Esophagus squamous epithelium (tissue), 4 donors: ENCODE results near the gene KRT1.

Experiments used
- POLR2A ChIP-seq, 4 donors: fragments of 450-650 bp; IDR thresholded peaks; one replicate each; pipeline ENCODE4 v1.6.1; 2017; ENCODE audit warnings: antibody characterized with exemption in 4 of 4, mild to moderate bottlenecking in 4 of 4, moderate library complexity in 3 of 4
- TF ChIP-seq, protein P1 (sequence below), 6 experiments: fragments of 450-650 bp in 4 of 6; fragments of 200-600 bp in 2 of 6; sonication (generic) in 2 of 6; IDR thresholded peaks; one replicate each; pipeline ENCODE4 v1.5.1; 2016 to 2019; ENCODE audit warnings: antibody characterized with exemption in 6 of 6, mild to moderate bottlenecking in 4 of 6, moderate library complexity in 4 of 6

DNA sequence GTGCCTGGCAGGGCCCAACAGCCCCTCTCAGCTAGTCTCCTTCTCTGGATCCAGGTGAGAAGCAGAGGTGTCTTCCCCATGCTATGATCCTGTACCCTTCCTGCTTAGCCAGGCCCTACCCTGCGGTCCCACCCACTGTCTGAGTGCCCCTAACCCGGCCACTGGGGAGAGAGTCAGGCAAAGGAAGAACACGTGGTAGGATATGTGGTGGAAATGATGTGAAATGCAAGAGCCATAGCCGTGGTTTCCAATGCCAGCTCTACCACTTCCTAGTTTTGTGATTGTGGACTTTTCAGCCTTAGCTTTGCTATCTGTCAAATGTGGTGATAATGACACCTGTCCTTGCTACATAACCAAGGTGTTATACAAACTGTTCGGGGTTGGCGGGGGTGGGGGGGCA, 44.0 kb downstream of the KRT1 start:
- TF ChIP-seq, protein P1, sequence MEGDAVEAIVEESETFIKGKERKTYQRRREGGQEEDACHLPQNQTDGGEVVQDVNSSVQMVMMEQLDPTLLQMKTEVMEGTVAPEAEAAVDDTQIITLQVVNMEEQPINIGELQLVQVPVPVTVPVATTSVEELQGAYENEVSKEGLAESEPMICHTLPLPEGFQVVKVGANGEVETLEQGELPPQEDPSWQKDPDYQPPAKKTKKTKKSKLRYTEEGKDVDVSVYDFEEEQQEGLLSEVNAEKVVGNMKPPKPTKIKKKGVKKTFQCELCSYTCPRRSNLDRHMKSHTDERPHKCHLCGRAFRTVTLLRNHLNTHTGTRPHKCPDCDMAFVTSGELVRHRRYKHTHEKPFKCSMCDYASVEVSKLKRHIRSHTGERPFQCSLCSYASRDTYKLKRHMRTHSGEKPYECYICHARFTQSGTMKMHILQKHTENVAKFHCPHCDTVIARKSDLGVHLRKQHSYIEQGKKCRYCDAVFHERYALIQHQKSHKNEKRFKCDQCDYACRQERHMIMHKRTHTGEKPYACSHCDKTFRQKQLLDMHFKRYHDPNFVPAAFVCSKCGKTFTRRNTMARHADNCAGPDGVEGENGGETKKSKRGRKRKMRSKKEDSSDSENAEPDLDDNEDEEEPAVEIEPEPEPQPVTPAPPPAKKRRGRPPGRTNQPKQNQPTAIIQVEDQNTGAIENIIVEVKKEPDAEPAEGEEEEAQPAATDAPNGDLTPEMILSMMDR (IDR thresholded peaks at IDR 0.05), result no peak
- TF ChIP-seq POLR2A (IDR thresholded peaks at IDR 0.05), result no peak
